GM19455 (cell line): ENCODE data around the gene ANO10.
"Not testable (repeated sequence)": the region's sequence is repeated elsewhere in the genome, so short reads cannot be mapped to it uniquely, and the experiment has no call there.

Source experiments
- ATAC-seq: cut with Tn5 transposase; IDR thresholded peaks from one replicate; pipeline ENCODE4 v1.9.1; 2021; ENCODE audit not compliant: unreplicated experiment

The ANO10 gene

DNA sequence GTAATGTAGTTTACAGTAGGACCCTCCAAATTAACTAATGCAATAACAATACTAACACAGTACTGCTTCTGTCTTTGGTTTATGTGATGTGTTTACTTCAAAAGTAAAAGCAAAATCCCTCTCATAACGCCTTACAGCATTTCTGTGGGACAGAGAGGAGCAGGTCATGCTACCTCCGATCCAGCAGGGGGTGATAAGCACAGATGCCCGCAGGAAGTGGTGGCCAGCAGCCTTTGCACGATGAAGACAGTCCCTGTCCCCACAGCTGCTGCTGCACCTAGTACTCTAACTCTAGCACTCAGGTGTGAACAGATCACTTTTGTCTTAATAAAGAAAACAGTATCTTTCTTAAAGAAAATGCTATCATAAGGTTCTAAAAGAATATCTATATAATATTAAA is 38.3 kb downstream of the ANO10 start:
- ATAC-seq: no peak

DNA sequence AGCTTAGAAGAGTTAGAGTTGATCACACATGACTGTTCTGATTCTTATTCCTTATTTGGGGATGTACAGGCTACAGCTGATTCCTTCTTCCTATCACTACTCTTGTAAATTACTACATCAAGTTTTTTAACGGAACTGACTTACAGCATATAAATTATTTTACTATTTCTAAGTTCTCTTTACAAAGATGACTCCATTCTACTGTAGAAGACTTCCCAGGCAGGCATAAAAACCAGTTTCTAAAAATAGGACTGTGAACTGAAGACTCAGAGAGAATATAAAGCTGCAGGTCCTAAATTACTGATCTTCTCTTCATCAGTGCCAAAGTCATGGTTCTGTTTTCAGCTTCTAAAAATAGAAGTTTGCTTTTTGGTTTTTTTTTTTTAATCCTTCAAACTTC is 38.9 kb downstream of the ANO10 start:
- no peak for ATAC-seq

DNA sequence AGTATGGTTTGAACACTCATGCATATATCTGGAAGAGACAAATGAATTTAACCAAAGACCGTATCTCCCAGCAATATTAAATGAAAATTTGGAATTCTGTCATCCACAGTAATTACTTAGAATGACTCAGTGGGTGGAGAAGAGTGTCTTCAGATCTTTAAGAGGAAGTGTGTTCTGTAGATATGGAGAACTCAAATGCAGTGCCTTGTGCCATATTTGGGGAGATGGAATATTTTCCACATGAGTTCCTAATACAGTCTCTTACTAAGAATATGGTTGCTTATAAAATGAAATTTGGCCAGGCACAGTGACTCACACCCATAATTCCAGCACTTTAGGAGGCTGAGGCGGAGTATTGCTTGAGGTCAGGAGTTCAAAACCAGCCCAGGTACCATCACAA is 40.5 kb downstream of the ANO10 start:
- ATAC-seq: no peak

DNA sequence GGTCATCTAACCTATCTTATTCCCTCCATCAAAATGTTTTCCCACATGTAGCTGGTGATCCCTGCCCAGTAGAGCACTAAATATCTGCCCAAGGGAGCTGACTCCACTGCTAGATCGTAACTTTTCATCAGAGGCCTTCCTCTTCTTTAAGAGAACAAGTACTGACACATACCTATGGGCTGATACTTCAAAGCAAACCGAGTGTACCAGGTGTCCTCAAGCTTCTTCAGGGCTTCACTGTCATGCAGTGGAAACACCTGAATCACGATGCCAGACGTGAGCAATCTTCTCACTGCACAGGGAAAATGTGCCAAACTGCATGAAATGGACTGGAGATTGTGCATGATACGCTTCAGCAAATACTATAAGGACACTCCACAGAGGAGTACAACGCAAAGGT is 41.6 kb downstream of the ANO10 start:
- no peak for ATAC-seq

DNA sequence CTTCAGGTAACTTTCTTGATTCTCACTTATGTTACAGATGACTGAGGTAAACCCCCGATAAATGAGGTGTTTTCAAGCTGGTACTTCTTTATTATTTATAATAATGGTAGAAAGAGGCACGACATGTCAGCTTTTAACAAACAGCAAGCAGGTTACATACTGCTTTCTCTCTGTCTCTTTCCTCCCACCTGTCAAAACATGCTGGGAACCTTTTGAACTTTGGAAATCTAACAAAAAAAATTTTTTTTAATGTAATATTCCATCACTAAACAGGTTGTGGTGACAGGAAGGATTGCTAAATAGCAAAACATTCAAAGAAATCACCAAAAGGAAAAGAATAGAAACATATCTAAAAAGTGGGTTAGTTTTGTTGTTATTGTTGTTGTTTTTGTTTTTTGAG is 48.2 kb downstream of the ANO10 start:
- ATAC-seq: no peak

DNA sequence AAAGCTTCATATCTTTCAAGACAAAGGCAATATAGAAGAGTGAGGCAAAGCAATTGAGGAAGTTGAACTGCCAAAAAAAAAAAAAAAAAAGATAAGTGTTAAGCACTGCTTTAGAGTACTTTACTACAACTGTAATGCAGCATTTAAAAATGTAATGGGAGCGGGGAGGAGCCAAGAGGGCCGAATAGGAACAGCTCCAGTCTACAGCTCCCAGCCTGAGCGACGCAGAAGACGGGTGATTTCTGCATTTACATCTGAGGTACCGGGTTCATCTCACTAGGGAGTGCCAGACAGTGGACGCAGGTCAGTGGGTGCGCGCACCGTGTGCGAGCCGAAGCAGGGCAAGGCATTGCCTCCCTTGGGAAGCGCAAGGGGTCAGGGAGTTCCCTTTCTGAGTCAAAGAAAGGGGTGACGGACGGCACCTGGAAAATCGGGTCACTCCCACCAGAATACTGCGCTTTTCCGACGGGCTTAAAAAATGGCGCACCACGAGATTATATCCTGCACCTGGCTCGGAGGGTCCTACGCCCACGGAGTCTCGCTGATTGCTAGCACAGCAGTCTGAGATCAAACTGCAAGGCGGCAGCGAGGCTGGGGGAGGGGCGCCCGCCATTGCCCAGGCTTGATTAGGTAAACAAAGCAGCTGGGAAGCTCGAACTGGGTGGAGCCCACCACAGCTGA is 56.0 kb downstream of the ANO10 start:
- ATAC-seq: not testable (repeated sequence)

DNA sequence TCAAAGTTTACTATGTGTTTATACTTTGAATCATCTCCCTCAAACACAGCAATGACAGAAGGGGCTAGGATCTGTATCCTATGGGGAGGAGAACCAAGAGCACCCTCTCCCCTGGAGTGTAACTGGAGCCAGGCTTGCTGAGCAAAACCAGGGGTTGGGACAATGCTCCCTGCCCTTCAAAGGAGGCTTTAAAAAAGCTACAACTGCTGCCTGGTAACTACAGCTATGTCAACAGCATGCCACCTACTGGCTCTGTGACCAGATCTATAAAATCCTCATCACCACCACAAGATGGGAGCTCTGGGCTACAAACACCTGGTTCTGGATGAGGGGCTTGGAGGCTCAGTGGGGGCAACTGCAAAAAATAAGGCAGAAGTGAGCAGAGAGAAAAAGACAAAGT is 61.9 kb downstream of the ANO10 start:
- no peak for ATAC-seq

DNA sequence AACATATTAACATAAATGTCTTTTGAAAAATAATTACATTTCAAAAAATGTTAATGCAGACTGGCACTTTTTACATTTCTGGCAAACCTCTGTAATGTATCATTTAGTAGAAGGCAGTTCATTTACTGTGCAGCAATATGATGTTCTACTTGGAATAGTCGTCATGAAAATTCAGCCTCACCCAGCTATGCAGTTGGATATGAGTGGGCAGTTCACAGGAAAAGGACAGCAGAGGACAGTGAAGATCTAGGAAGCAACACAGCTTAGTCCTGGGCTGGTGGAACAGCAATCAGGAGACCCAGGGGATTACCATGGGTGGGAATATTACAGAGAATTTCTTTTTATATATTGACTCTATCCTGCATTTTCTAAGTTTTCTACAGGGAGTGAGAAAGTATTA is 63.6 kb downstream of the ANO10 start:
- ATAC-seq: no peak

DNA sequence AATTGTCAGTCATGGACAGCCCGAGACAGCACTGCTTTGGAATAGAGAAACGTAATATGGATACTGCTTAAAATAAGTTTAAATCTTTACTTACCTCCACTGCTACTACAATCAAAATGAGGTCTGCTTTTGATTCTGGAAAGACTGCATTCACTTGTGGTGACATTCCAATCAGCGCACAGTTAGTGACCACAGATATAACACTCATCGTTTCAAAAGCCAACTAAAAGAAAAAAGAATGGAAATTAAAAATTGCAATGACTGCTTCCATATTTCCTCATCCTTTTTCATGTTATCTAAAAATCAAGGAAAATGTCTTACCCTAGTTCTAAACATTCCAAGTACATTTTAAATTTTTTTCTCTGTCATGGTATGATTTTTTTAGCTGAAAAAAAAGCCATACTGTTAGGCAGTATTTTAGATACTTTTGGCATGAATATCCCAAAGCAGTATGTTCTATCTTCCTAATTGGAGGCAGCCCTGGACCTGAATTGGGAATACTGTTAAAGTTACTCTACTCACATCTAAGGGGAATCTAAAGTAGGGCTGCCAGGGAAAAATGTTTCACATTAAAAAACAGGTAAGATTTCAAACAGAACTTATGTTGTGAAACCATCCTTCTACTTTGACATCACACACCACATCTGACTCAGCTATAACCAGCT is 72.1 kb downstream of the ANO10 start:
- no peak for ATAC-seq

DNA sequence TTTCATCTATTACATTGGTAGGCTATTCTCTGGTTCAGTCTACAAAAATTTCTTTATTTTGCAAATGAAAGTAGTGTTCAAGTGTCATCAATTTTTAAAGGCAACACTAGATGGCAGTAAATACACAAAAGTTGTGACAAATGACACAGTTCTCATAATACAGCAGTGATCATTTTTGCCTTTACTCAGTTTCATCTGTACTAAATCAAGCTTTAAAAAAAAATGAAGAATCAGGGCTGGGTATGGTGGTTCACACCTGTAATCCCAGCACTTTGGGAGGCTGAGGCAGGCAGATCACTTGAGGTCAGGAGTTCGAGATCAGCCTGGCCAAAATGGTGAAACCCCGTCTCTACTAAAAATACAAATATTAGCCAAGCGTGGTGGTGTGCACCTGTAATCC is 77.5 kb downstream of the ANO10 start:
- not testable (repeated sequence) for ATAC-seq

DNA sequence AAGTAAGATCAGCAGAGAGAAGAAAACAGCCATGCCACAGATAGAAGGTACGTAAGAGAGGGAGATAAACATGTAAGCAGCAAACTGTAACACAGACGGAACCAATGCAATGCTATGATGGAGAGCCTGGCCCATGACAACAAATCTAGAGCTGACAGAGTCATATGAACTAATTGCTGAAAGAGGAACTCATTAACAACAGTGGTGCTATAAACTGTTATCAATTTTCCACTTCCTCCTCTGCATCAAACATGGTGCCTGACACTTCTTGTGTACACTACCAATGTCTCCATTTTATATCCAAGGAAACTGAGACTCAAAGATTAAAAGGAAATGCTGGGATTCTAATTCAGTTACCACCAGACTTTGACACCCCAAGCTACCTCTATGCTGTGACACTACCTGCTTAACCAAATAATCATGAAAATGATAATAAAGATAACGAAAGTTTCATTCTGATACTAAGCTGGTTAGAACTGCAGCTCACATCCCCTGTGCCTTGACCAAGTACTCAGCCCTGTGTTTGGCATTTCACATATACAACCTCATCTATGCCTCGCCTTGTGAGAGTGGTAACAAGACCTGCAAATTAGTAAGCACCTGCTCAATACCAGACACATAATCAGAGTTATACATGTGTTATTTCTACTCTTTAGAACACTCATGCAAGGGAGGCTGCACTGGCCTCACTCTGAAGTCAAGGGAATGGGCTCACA is 79.3 kb downstream of the ANO10 start:
- no peak for ATAC-seq

DNA sequence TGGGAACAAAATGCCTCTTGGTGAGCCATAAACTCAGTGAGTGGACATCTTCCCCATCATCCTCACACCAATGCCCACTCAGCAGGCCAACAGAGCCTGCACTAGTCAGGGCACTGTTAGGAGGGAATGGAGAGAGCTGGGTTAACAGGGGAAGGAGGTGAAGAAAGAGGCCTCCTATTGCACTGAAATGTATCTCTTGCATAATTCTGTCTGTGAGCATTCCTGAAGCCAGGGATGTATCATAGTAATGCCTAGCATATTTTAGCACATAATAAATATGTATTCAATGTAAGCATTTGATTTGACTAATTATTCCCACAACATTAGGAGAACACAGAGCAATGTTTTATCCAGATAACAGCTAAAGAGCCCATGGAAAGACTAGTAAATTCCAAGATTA is 81.2 kb downstream of the ANO10 start:
- no peak for ATAC-seq

DNA sequence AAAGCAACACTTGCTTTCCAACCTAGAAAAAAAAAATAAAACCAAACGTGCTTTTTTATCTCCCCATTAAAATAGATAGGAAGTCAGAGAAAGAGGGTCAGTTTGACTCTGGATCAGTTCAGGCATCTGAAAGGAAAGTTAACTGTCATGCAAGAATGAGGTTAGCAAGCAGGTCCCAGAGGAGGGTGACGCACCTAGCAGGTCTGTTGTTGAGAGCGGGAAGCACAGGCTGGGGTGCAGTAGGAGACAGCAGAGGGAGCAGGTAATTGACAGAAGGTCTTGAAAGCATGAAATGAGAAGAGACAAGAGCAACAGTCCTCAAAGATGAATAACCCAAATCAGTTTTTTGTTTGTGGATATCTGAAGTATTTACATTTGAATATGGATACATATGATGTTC is 82.5 kb downstream of the ANO10 start:
- ATAC-seq: no peak

DNA sequence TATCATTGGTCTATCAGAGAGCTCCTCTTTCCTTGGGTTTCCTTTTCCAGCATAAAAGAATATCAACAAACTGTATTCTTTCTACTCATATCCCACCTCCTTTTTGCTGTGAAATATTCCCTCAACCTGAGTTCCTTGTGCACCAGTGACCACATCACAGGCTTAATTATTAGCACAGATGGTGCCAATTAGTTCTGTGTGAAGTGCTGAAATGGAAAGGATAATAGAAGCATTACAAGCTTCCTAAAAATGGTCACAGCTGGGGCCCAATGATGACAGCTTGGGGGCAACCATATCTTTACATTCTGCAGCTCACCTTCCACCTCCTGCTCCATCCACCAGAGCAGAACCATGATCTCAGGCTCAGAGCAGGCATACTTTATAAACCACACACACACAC is 84.6 kb downstream of the ANO10 start:
- no peak for ATAC-seq

DNA sequence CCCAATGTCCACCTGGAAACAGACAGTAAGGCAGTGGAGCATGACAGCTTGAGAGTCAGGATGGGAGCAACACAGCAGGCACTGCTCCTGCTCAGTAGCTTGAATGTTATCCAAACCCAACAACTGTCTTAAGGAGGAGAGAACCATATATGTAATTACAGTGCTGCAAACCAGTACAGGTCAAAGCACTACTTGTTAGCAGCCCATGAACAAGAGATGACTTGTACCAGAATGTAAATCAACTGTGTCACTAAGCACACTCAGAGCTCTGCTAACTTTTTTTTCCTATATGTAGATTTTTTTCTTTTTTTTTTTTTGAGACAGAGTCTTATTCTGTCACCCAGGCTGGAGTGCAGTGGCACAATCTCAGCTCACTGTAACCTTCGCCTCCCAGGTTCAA is 87.1 kb downstream of the ANO10 start:
- ATAC-seq: no peak

DNA sequence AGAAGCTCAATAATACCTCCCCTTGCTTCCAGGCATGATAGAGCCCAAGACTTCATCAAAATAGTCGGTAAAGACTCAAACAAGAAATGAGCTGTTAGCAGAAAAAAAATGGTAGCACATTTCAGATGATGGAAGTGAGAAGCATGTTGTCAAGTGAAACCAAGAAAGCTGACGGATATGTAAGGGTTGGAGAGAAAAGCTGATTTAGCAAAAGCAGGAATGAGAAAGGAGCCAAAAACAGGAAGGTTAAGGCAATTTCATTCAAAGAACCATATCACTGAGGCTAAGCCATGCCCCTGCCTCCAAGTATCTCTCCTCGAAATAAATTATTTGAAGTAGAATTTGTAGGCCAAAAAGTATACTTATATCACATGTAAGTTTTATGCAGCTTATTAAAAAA is 88.8 kb downstream of the ANO10 start:
- ATAC-seq: no peak

DNA sequence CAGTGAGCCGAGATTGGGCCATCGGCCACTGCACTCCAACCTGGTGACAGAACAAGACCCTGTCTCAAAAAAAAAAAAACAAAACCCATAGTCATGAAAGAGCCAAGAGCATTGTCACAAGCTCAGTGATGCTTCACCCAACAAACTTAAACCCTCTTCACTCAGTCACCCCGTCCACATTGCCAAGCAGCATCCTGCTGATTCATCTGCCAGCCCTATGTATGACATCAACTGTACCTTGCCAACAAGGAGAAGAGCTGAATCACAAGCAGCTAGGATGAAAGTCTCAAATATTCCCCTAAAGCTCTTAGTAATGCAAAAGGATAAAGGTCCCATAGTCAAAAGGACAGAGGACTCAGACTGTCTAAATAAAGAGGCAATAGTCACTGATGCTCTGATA is 90.0 kb downstream of the ANO10 start:
- no peak for ATAC-seq

DNA sequence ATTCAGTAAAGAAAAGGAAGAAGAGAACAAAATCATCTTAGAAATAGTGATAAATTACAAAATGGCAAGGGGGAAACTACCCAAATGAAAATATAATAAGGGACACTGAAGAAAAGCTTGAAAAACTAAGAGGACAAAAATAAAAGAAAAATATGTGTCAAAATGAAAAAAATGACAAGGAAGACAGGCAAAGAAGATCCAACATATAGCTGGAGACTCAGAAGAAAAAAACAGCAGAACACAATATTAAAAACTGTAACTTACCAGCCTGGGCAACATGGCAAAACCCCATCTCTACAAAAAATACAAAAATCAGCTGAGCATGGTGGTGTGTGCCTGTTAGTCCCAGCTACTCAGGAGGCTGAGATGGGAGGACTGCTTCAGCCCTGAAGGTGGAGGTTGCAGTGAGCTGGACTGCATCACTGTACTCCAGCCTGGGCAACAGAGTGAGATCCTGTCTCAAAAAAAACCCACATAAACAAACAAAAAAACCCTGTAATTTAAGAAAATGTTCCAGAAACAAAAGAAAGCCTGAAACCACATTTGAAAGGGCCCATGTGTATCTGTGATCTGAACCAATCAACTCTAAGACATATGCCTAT is 93.2 kb downstream of the ANO10 start:
- no peak for ATAC-seq

DNA sequence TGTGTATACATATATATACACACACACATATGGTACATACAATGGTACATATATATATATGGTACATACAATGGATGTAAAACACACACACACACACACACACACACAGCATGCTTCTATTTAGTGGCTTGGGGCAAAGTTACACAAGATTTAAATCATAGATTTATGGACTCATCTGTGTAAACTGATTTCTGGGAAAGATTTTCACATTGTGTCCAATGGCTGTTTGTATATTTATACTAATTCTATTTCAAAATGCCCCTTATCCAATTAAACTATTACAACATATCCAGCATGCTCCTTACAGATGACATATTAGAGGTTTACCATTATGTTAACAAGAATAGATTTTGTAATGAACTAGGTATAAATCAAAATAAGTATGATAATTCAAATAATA is 94.9 kb downstream of the ANO10 start:
- ATAC-seq: no peak

DNA sequence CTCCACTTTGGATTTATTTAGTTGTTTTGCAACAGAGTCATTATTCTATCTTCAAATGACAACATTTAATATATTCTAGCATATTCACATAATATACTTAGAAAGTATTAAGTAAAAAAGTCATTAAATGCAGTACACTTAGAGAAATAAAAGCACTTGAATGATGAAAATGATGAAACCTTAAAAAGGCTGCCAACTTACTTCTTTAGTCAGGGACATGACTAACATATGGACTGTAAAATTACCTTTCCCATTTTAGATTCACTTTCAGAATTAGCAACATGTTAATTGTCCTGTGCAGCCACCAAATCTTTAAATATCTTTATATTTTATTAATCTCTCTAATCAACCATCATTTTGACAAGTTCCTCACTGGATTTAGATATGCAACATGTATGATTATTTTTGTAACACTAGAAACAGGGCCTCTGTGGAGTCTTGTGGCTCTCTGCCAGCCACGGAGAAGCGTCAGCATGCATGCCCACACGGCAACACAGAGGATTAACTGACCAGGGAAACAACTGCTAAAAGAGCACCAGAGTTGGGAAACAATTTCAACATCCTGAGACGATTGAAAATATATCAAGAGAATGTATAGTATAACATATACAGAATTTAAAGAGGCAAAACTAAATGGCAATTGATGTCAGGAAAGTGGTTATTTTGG is 95.7 kb downstream of the ANO10 start:
- ATAC-seq: no peak

DNA sequence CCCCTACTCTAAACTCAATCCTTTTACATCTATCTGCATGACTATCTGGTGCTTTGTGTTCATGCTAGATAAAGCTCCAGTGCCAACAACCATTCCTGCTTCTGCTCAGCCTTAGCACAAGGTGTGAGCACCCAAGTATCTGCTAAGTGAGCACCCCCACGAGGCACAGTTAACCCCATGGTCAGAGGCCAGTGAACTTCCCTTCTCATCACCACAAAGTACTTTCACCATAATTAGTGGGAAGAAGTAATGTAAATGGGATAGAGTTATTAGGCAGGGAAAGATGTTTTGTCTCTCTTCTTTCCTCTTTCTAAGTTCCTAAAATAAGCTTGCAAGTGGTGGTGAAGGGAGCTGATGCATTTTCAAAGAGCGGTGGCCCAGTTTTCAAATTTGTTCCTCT is 96.4 kb downstream of the ANO10 start:
- ATAC-seq: no peak
